Psoas muscle (tissue), 8 donors: Measurements from ENCODE around the gene HIP1. TPM values are rescaled to one million over a fixed set of nuclear protein-coding genes. Genes with fewer than 3 reads are reported as not detected.
A peak's percentile ranks its signal among the peaks of the same experiment; 100 is the strongest.

Experiments used
- ATAC-seq, 4 donors: fragments of 200-7000 bp; cut with Tn5 transposase; one replicate each; pipeline ENCODE4 v1.9.1; 2020; ENCODE audit warnings: moderate library complexity in 3 of 4, mild to moderate bottlenecking in 2 of 4
- DNase-seq, 2 donors: peaks; one replicate each; pipeline ENCODE4 v3.0.0-alpha.2; 2020
- H3K27ac ChIP-seq: fragments of 200-600 bp; one replicate; pipeline ENCODE4 v1.8.0; 2022
- H3K27me3 ChIP-seq, 3 donors: fragments of 200-600 bp in 1 of 3; one replicate each; pipeline versions ENCODE4 v1.6.1 to v1.8.0; 2013 to 2022; ENCODE audit warnings: low read length in 2 of 3, mild to moderate bottlenecking in 2 of 3, moderate library complexity in 1 of 3; ENCODE audit not compliant: insufficient read depth in 3 of 3
- H3K36me3 ChIP-seq, 2 donors: fragments of 200-600 bp in 1 of 2; one replicate each; pipeline versions ENCODE4 v1.6.1 to v1.8.0; 2013 to 2022; ENCODE audit warnings: low read depth in 1 of 2, mild to moderate bottlenecking in 1 of 2, moderate library complexity in 1 of 2; ENCODE audit not compliant: insufficient read depth in 1 of 2
- H3K4me1 ChIP-seq: fragments of 200-600 bp; one replicate; pipeline ENCODE4 v1.8.0; 2022
- H3K4me3 ChIP-seq: fragments of 200-600 bp; one replicate; pipeline ENCODE4 v1.8.0; 2022; ENCODE audit warnings: mild to moderate bottlenecking
- H3K9me3 ChIP-seq: fragments of 200-600 bp; one replicate; pipeline ENCODE4 v1.8.0; 2022
- CTCF ChIP-seq: fragments of 200-600 bp; IDR thresholded peaks from one replicate; pipeline ENCODE4 v1.8.0; 2022; ENCODE audit warnings: antibody characterized with exemption
- WGBS, 3 donors: extraction: QIAGEN DNeasy Blood & Tissue Kit; methylation state at CpG; one replicate each; pipeline versions ENCODE4 v1.1.6 to v1.1.7; 2013; 5-methylcytosine and 5-hydroxymethylcytosine counted together
- intact Hi-C, 2 donors: fragments of 100-400 bp; cut with DNase I; formaldehyde crosslinking; loops; one replicate each; pipeline versions ENCODE4 v1.11.0 to v1.14.2; 2022
- polyA plus RNA-seq, 3 donors: library from polyadenylated mRNA; stranded (reverse); fragments of 200-250 nt; gene quantifications; one replicate each; pipeline ENCODE4 v1.2.3, GENCODE V29; 2013
- total RNA-seq, 4 donors: library from RNA; stranded (reverse); fragmentation: NEBNext Ultra II Directional in 2 of 4; extraction: Animal tissue kit (Norgen Biotek cat#: 25700) in 2 of 4; gene quantifications; one replicate each; pipeline versions ENCODE4 v1.2.1 to v1.2.4, GENCODE V29; 2021 to 2023
- donor health status: healthy with polysubstance abuse.
- donor health status: DM: no; HTN: no; CAD: no; lungs with moderate emphysema.
- donor health status: Bipolar disorder and iron deficiency.
- donor health status: healthy.
- donor health status: DM: yes; HTN: yes; CAD: no.
- donor health status: DM: no; HTN: no; CAD: no.
- donor health status: DM: no; HTN: no; CAD: no.
- donor health status: DM: yes; HTN: yes; CAD: no.

The HIP1 gene
- total and polyA plus RNA-seq, 7 donors: 2.5 to 11.9 (median 5.4) TPM

- 58 to 72% (median 60%) methylated on average over 10 of the region's 10 CpGs for WGBS, 3 donors
Observed at GRCh38 chr7:75756206-75756990, 17.7 kb upstream of the HIP1 start.

GRCh38 chr7:75743455-75743859 lies 4.7 kb upstream of the HIP1 start:
- intact Hi-C loops: no loop called here
- no peak overlapping the region for H3K4me3 ChIP-seq
- TF ChIP-seq CTCF: no peak
- WGBS, 3 donors: 33 to 43% (median 38%) methylated on average over 4 of the region's 4 CpGs
- no peak for ATAC-seq
- H3K27ac ChIP-seq: no peak overlapping the region
- peak in 1 of 2 donors; percentile 19 for DNase-seq
- no peaks in the 10 kb centered on the region for H3K9me3 ChIP-seq
- no peaks in the 10 kb centered on the region for H3K36me3 ChIP-seq
- H3K27me3 ChIP-seq: no peaks in the 10 kb centered on the region
- H3K4me1 ChIP-seq: no peaks in the 10 kb centered on the region

More at GRCh38 chr7:75756206-75756990, 17.7 kb upstream of the HIP1 start:
- Histone ChIP-seq H3K36me3 (no peaks in the 10 kb centered on the region), H3K27me3 (no peaks in the 10 kb centered on the region), H3K4me1 (no peaks in the 10 kb centered on the region), H3K27ac (no peak overlapping the region), H3K9me3 (no peaks in the 10 kb centered on the region), H3K4me3 (no peak overlapping the region)
- no peak for TF ChIP-seq CTCF
- intact Hi-C loops: no loop called here
- ATAC-seq: no peak
- no peak for DNase-seq

GRCh38 chr7:75740846-75741497 lies 2.2 kb upstream of the HIP1 start:
- 55 to 62% (median 57%) methylated on average over 13 of the region's 13 CpGs for WGBS, 3 donors
- H3K27ac ChIP-seq: no peak overlapping the region
- no peak for TF ChIP-seq CTCF
- no peaks in the 10 kb centered on the region for H3K36me3 ChIP-seq
- peak; percentile 35 to 57 for DNase-seq
- H3K9me3 ChIP-seq: no peaks in the 10 kb centered on the region
- intact Hi-C loops: no loop called here
- H3K4me1 ChIP-seq: peaks cover 4% of the 10 kb centered on the region
- no peak overlapping the region for H3K4me3 ChIP-seq
- H3K27me3 ChIP-seq: no peaks in the 10 kb centered on the region
- ATAC-seq: no peak

GRCh38 chr7:75739796-75740672 lies 1.3 kb upstream of the HIP1 start:
- intact Hi-C loops: no loop called here
- Histone ChIP-seq H3K9me3 (no peaks in the 10 kb centered on the region), H3K27me3 (no peaks in the 10 kb centered on the region), H3K36me3 (no peaks in the 10 kb centered on the region), H3K4me1 (peaks cover 4% of the 10 kb centered on the region), H3K4me3 (peak overlapping the region; percentile 84), H3K27ac (peak overlapping the region; percentile 59)
- ATAC-seq: no peak
- DNase-seq: no peak
- TF ChIP-seq CTCF: no peak
- WGBS, 3 donors: 57 to 63% (median 58%) methylated on average over 26 of the region's 26 CpGs
